Measurements from ENCODE around the gene RASA4B.
"Not testable (repeated sequence)": the region's sequence is repeated elsewhere in the genome, so short reads cannot be mapped to it uniquely, and the experiment has no call there.

- TF ChIP-seq CTCF (IDR thresholded peaks at IDR 0.05; ENCODE audit: insufficient read depth, low read length, poor library complexity, severe bottlenecking); EZH2phosphoT487 (conservative IDR thresholded peaks at IDR 0.05; ENCODE audit: low read length): not testable (repeated sequence)
Observed at GRCh38 chr7:102478314-102479208, 39.0 kb downstream of the RASA4B start, which contains the start of gene POLR2J.

All from SU-DHL-6 (cell line).